22Rv1 (cell line): ENCODE measurements around the gene HERPUD2.

Experiments
- ZFX ChIP-seq: fragments of 450-650 bp; IDR thresholded peaks from 2 replicates; pipeline ENCODE4 v1.6.1; 2017; ENCODE audit warnings: antibody characterized with exemption, borderline replicate concordance
- TF ChIP-seq, protein P1 (sequence below): fragments of 450-650 bp; IDR thresholded peaks from 2 replicates; pipeline ENCODE4 v1.5.1; 2017; ENCODE audit warnings: mild to moderate bottlenecking

DNA sequence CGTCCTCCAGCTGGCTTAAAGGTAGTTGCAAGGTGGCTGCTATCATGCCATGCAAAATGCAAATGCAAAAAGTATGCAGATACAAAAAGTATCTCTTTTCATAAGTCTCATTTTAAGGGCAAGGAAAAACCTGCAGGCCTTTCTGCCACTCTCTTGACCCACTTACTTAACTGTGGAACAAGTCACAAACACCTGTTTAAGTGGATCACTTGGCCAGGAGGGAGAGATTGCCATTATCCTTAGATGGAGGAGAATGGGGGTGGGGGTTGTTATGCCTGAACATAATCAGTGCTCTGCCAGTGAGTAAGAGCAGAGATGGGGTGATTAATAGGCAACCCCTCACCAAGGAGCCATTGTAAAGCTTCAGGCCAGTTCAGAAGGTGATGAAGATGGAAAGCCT lies 25.1 kb upstream of the HERPUD2 start:
- TF ChIP-seq, protein P1, sequence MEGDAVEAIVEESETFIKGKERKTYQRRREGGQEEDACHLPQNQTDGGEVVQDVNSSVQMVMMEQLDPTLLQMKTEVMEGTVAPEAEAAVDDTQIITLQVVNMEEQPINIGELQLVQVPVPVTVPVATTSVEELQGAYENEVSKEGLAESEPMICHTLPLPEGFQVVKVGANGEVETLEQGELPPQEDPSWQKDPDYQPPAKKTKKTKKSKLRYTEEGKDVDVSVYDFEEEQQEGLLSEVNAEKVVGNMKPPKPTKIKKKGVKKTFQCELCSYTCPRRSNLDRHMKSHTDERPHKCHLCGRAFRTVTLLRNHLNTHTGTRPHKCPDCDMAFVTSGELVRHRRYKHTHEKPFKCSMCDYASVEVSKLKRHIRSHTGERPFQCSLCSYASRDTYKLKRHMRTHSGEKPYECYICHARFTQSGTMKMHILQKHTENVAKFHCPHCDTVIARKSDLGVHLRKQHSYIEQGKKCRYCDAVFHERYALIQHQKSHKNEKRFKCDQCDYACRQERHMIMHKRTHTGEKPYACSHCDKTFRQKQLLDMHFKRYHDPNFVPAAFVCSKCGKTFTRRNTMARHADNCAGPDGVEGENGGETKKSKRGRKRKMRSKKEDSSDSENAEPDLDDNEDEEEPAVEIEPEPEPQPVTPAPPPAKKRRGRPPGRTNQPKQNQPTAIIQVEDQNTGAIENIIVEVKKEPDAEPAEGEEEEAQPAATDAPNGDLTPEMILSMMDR, result no peak
- no peak for TF ChIP-seq ZFX
